ENCODE measurements around the gene CIRBP. TPM values are rescaled to one million over a fixed set of nuclear protein-coding genes. Genes with fewer than 3 reads are reported as not detected.

The CIRBP gene
- total RNA-seq, 1 donor from 2014 or later, result 184 TPM

DNA sequence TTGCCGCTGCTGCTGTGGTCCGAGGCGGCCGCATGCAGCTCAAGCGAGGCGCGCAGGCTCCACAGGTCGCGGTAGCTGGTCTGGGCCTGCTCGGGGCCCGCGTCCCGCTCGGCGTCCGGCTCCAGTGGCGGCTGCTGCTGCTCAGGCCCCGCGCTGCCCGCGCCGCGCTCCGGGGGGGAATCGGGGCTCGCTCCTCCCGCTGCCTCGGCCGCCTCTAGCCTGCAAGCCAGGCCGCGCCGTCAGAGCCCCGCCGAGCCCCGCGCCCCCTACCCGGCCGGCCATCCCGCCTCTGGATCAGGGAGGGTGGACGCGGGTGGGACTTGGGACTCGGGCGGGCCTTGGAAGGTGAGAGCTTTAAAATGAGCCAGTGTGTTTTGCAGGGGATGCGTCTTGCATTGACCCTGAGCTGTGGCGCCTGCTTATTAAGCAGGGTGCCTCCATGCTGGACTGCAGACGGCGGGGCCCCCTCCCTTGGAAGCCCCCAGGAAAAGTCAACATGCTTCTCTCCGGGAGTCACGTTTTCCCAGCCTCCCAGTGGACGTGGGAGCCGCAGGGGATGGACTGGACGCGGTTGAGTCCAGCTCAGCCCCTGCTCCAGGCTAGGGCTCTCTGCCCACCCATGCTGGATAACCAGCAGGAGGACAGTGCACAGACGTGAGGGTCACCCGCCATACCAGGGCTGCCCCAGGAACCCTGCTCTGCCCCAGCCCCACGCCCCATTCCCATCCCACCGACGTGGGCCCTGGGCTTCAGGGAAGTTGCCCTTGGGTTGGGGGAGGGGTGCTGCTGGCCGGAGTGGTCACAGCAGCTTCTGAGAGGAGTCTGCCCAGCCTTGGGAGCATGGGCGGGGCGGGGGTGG lies 39.0 kb upstream of the CIRBP start:
- Histone ChIP-seq H4K20me1 (ENCODE audit: insufficient read depth, low read length) (peaks cover 37% of the 10 kb centered on the region), H3K27me3 (ENCODE audit: insufficient read depth, low read length) (no peaks in the 10 kb centered on the region), H3K4me1 (ENCODE audit: insufficient read depth, low read length) (peaks cover 12% of the 10 kb centered on the region), H2AFZ (ENCODE audit: low read depth, low read length) (no peak overlapping the region), H3K36me3 (ENCODE audit: insufficient read depth, low read length) (peaks cover 3% of the 10 kb centered on the region), H3K27ac (ENCODE audit: low read depth, low read length) (no peak overlapping the region), H3K9me3 (ENCODE audit: insufficient read depth, low read depth, low read length) (no peaks in the 10 kb centered on the region), H3K9ac (ENCODE audit: low read length) (no peak overlapping the region), H3K79me2 (ENCODE audit: insufficient read depth, low read length) (peaks cover 6% of the 10 kb centered on the region), H3K4me2 (ENCODE audit: low read length) (no peak overlapping the region), H3K4me3 (ENCODE audit: insufficient read depth, low read depth, low read length) (no peak overlapping the region)
- FAIRE-seq, result no peak
- no peak overlapping the region for H3K27ac Mint-ChIP-seq (ENCODE audit: unreplicated experiment)
- no peak for DNase-seq (ENCODE audit: low read depth)
- no peak for TF ChIP-seq EZH2 (IDR thresholded peaks at IDR 0.05; ENCODE audit: insufficient read depth, low read length)
- TF ChIP-seq, protein P1, sequence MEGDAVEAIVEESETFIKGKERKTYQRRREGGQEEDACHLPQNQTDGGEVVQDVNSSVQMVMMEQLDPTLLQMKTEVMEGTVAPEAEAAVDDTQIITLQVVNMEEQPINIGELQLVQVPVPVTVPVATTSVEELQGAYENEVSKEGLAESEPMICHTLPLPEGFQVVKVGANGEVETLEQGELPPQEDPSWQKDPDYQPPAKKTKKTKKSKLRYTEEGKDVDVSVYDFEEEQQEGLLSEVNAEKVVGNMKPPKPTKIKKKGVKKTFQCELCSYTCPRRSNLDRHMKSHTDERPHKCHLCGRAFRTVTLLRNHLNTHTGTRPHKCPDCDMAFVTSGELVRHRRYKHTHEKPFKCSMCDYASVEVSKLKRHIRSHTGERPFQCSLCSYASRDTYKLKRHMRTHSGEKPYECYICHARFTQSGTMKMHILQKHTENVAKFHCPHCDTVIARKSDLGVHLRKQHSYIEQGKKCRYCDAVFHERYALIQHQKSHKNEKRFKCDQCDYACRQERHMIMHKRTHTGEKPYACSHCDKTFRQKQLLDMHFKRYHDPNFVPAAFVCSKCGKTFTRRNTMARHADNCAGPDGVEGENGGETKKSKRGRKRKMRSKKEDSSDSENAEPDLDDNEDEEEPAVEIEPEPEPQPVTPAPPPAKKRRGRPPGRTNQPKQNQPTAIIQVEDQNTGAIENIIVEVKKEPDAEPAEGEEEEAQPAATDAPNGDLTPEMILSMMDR (IDR thresholded peaks at IDR 0.05; ENCODE audit: insufficient read depth, low read depth, low read length), result no peak
- peaks cover 11% of the 10 kb centered on the region for H3K4me1 Mint-ChIP-seq (ENCODE audit: low read depth, unreplicated experiment)
- H3K9me3 Mint-ChIP-seq (ENCODE audit: unreplicated experiment), result no peaks in the 10 kb centered on the region
- H3K36me3 Mint-ChIP-seq (ENCODE audit: low read depth, unreplicated experiment), result peaks cover 7% of the 10 kb centered on the region
- H3K27me3 Mint-ChIP-seq (ENCODE audit: low read depth, unreplicated experiment), result no peaks in the 10 kb centered on the region
- no peak overlapping the region for H3K4me3 Mint-ChIP-seq (ENCODE audit: unreplicated experiment)

DNA sequence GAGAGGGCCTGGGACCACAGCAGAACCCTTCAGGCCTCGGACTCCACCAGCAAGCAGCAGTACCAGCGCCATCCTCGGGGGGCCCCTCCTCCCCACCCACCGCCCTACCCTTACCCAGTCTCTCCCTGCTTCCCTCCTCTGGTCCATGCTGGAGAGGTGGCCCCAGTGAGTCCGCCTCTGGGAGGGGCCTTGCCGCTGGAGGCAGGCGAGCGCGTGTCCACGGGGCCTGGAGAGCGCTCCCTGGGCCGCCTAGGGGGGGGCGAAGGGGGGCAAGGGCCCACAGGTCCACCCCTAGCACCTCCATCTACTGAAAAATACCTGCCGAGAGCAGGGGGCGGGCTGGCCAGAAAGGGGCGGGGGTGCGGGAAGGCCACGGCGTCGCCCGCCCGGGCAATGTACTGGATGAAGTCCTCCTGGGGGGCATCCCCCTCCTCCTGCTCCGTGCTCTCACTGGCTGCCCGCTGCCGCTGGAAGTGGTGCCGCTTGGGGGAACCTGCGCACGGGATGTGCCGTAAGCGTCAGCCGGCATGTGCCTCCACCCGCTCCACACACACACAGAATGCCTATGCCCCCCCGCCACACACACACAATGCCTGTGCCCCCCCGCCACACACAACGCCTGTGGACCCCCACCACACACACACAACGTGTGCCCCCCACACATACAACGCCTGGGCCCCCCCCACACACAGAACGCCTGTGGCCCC lies 38.2 kb upstream of the CIRBP start:
- FAIRE-seq, result no peak

More for the DNA sequence above, 38.2 kb upstream of the CIRBP start:
- H4K20me1 ChIP-seq (ENCODE audit: insufficient read depth, low read length), result peaks cover 39% of the 10 kb centered on the region
- no peak overlapping the region for H3K4me3 ChIP-seq (ENCODE audit: insufficient read depth, low read depth, low read length)
- Mint-ChIP-seq H3K4me3 (ENCODE audit: unreplicated experiment) (no peak overlapping the region), H3K27ac (ENCODE audit: unreplicated experiment) (peak overlapping the region; percentile 78), H3K27me3 (ENCODE audit: low read depth, unreplicated experiment) (no peaks in the 10 kb centered on the region), H3K4me1 (ENCODE audit: low read depth, unreplicated experiment) (peaks cover 11% of the 10 kb centered on the region), H3K36me3 (ENCODE audit: low read depth, unreplicated experiment) (peaks cover 7% of the 10 kb centered on the region), H3K9me3 (ENCODE audit: unreplicated experiment) (no peaks in the 10 kb centered on the region)
- H2AFZ ChIP-seq (ENCODE audit: low read depth, low read length), result no peak overlapping the region
- H3K4me2 ChIP-seq (ENCODE audit: low read length), result no peak overlapping the region
- peaks cover 3% of the 10 kb centered on the region for H3K36me3 ChIP-seq (ENCODE audit: insufficient read depth, low read length)
- H3K27me3 ChIP-seq (ENCODE audit: insufficient read depth, low read length), result no peaks in the 10 kb centered on the region
- no peak overlapping the region for H3K27ac ChIP-seq (ENCODE audit: low read depth, low read length)
- H3K79me2 ChIP-seq (ENCODE audit: insufficient read depth, low read length), result peaks cover 13% of the 10 kb centered on the region
- no peak overlapping the region for H3K9ac ChIP-seq (ENCODE audit: low read length)
- DNase-seq (ENCODE audit: low read depth), result no peak
- H3K9me3 ChIP-seq (ENCODE audit: insufficient read depth, low read depth, low read length), result no peaks in the 10 kb centered on the region
- H3K4me1 ChIP-seq (ENCODE audit: insufficient read depth, low read length), result peaks cover 17% of the 10 kb centered on the region
- TF ChIP-seq, protein P1 (IDR thresholded peaks at IDR 0.05; ENCODE audit: insufficient read depth, low read depth, low read length), result no peak
- no peak for TF ChIP-seq EZH2 (IDR thresholded peaks at IDR 0.05; ENCODE audit: insufficient read depth, low read length)

Measured in astrocyte (in vitro differentiated cells and primary cell).